ENCODE results near the gene CTDSP2.

- TF ChIP-seq JUN (IDR thresholded peaks at IDR 0.05; ENCODE audit: low read depth, low read length) (no peak), CREB1 (IDR thresholded peaks at IDR 0.05) (no peak), TCF12 (IDR thresholded peaks at IDR 0.05; ENCODE audit: low read depth, low read length) (no peak), CTCF (IDR thresholded peaks at IDR 0.05; ENCODE audit: control extremely low read depth in 1 of 3, insufficient read depth in 1 of 3, low read depth in 1 of 3, low read length in 3 of 3) (no peak)
Measured at GRCh38 chr12:57781244-57781643, 65.3 kb downstream of the CTDSP2 start.

Data from H1 (cell line).